ENCODE data around the gene CUX1. TPM values are rescaled to one million over a fixed set of nuclear protein-coding genes. Genes with fewer than 3 reads are reported as not detected.

The CUX1 gene
- total and polyA plus RNA-seq, 10 of the 15 experiments (the other 5 are each of a cell fraction or from before 2014, with no cell fraction given) = 6.1 to 48.6 (median 25.9) TPM

DNA sequence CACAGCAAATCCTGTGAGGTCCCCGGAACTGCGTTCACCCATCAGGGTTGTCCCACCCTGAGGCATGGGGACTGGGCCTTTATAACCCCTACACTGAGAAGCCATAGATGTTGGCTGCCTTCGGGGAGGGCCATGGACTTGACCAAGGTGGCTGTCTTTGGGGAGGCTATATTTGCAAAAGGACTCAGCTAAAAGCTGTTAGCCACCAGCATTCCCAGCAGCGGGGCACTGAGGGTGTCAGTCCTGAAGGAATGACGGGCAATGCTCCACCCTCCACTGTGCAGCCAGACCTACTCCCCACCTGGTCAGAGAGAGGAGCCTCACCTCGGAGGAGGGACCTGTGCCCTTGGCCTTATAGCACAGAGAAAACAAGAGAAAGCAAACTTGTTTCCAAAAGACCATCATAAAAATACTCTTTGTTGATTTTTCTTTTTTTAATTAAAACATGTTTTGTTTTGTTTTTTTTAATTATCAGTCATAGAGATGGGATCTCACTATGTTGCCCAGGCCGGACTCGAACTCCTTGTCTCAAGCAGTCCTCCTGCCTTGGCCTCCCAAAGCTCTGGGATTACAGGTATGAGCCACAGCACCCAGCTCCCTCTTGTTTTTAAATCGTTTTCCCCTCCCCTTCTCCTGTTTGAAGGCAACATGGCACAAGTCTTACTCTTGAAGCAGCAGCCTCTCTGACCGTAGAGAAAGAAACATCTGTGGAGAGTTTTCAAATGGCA lies 26.7 kb upstream of the CUX1 start:
- FAIRE-seq = no peak
- no peak overlapping the region for H3K27ac ChIP-seq (ENCODE audit: control insufficient read depth, insufficient read depth)
- ATAC-seq = no peak
- H3K9ac ChIP-seq (ENCODE audit: control insufficient read depth, insufficient read depth, low read length) = no peak overlapping the region
- no peak for DNase-seq (ENCODE audit: low read depth, low spot score)
- no peak overlapping the region for H2AFZ ChIP-seq (ENCODE audit: control insufficient read depth, low read depth, low read length)
- H3K79me2 ChIP-seq (ENCODE audit: control insufficient read depth, insufficient read depth, low read length) = no peaks in the 10 kb centered on the region
- CTCF ChIA-PET = interaction anchor here (0.7 to 1.0 kb wide), 4 partner anchors 44 to 356 kb away, joined by 3 to 6 read pairs (median 4); no protein-coding TSS in a partner anchor
- WGBS (ENCODE audit: insufficient coverage, insufficient replicate concordance, low lambda C conversion rate, missing lambda C conversion rate) = 55% methylated on average over 10 of the region's 10 CpGs
- no TSS peak for BruUV-seq (replicated peaks)
- RAD21 ChIA-PET (ENCODE audit: unreplicated experiment) = interaction anchor here (0.6 kb wide), 1 partner anchor 47 kb away, joined by 3 read pairs; no protein-coding TSS in a partner anchor
- H3K36me3 ChIP-seq (ENCODE audit: control insufficient read depth in 2 of 2, insufficient read depth in 2 of 2, low read length in 1 of 2) = no peaks in the 10 kb centered on the region
- no peaks in the 10 kb centered on the region for H4K20me1 ChIP-seq (ENCODE audit: control insufficient read depth, insufficient read depth)
- no peaks in the 10 kb centered on the region; the same call in 1 of the 3 replicates for H3K9me3 ChIP-seq (replicated peaks; ENCODE audit: control insufficient read depth, insufficient read depth, low read length)
- no peaks in the 10 kb centered on the region for H3K27me3 ChIP-seq (replicated peaks in 1 of 2; ENCODE audit: control insufficient read depth in 2 of 2, insufficient read depth in 2 of 2, low read length in 1 of 2)
- SMC1A ChIA-PET (ENCODE audit: uncharacterized antibody, unreplicated experiment) = interaction anchor here (1.1 kb wide), 1 partner anchor 481 kb away, joined by 3 read pairs; no protein-coding TSS in a partner anchor
- no peak overlapping the region for H3K4me2 ChIP-seq (ENCODE audit: control insufficient read depth, insufficient read depth)
- intact Hi-C loops (cut with micrococcal nuclease; ENCODE audit: unreplicated experiment) = no loop called here
- H3K4me3 ChIP-seq = no peak overlapping the region
- POLR2A ChIA-PET = no interaction called here
- in situ Hi-C loops (cut with MboI) = no loop called here
- H3K4me1 ChIP-seq (ENCODE audit: control insufficient read depth, insufficient read depth, low read length) = no peaks in the 10 kb centered on the region
- TF ChIP-seq JUND (IDR thresholded peaks at IDR 0.05; ENCODE audit: low read depth, low read length) (no peak), POU2F2 (IDR thresholded peaks at IDR 0.05; ENCODE audit: borderline replicate concordance, low read depth, low read length) (no peak), SUPT20H (IDR thresholded peaks at IDR 0.05; ENCODE audit: borderline replicate concordance, control insufficient read depth, low read depth, low read length) (no peak), TCF12 (IDR thresholded peaks at IDR 0.05; ENCODE audit: low read depth, low read length) (no peak), ATF7 (IDR thresholded peaks at IDR 0.05; ENCODE audit: low read depth) (no peak)
- TF ChIP-seq, protein P1, sequence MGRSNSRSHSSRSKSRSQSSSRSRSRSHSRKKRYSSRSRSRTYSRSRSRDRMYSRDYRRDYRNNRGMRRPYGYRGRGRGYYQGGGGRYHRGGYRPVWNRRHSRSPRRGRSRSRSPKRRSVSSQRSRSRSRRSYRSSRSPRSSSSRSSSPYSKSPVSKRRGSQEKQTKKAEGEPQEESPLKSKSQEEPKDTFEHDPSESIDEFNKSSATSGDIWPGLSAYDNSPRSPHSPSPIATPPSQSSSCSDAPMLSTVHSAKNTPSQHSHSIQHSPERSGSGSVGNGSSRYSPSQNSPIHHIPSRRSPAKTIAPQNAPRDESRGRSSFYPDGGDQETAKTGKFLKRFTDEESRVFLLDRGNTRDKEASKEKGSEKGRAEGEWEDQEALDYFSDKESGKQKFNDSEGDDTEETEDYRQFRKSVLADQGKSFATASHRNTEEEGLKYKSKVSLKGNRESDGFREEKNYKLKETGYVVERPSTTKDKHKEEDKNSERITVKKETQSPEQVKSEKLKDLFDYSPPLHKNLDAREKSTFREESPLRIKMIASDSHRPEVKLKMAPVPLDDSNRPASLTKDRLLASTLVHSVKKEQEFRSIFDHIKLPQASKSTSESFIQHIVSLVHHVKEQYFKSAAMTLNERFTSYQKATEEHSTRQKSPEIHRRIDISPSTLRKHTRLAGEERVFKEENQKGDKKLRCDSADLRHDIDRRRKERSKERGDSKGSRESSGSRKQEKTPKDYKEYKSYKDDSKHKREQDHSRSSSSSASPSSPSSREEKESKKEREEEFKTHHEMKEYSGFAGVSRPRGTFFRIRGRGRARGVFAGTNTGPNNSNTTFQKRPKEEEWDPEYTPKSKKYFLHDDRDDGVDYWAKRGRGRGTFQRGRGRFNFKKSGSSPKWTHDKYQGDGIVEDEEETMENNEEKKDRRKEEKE (IDR thresholded peaks at IDR 0.05) = no peak
- TF ChIP-seq, protein P2, sequence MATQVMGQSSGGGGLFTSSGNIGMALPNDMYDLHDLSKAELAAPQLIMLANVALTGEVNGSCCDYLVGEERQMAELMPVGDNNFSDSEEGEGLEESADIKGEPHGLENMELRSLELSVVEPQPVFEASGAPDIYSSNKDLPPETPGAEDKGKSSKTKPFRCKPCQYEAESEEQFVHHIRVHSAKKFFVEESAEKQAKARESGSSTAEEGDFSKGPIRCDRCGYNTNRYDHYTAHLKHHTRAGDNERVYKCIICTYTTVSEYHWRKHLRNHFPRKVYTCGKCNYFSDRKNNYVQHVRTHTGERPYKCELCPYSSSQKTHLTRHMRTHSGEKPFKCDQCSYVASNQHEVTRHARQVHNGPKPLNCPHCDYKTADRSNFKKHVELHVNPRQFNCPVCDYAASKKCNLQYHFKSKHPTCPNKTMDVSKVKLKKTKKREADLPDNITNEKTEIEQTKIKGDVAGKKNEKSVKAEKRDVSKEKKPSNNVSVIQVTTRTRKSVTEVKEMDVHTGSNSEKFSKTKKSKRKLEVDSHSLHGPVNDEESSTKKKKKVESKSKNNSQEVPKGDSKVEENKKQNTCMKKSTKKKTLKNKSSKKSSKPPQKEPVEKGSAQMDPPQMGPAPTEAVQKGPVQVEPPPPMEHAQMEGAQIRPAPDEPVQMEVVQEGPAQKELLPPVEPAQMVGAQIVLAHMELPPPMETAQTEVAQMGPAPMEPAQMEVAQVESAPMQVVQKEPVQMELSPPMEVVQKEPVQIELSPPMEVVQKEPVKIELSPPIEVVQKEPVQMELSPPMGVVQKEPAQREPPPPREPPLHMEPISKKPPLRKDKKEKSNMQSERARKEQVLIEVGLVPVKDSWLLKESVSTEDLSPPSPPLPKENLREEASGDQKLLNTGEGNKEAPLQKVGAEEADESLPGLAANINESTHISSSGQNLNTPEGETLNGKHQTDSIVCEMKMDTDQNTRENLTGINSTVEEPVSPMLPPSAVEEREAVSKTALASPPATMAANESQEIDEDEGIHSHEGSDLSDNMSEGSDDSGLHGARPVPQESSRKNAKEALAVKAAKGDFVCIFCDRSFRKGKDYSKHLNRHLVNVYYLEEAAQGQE (IDR thresholded peaks at IDR 0.05; ENCODE audit: low read depth, low read length) = no peak
- TF ChIP-seq, protein P3, sequence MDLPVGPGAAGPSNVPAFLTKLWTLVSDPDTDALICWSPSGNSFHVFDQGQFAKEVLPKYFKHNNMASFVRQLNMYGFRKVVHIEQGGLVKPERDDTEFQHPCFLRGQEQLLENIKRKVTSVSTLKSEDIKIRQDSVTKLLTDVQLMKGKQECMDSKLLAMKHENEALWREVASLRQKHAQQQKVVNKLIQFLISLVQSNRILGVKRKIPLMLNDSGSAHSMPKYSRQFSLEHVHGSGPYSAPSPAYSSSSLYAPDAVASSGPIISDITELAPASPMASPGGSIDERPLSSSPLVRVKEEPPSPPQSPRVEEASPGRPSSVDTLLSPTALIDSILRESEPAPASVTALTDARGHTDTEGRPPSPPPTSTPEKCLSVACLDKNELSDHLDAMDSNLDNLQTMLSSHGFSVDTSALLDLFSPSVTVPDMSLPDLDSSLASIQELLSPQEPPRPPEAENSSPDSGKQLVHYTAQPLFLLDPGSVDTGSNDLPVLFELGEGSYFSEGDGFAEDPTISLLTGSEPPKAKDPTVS (IDR thresholded peaks at IDR 0.05; ENCODE audit: low read depth, low read length) = no peak
- TF ChIP-seq, protein P4, sequence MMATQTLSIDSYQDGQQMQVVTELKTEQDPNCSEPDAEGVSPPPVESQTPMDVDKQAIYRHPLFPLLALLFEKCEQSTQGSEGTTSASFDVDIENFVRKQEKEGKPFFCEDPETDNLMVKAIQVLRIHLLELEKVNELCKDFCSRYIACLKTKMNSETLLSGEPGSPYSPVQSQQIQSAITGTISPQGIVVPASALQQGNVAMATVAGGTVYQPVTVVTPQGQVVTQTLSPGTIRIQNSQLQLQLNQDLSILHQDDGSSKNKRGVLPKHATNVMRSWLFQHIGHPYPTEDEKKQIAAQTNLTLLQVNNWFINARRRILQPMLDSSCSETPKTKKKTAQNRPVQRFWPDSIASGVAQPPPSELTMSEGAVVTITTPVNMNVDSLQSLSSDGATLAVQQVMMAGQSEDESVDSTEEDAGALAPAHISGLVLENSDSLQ (IDR thresholded peaks at IDR 0.05) = no peak
- TF ChIP-seq, protein P5, sequence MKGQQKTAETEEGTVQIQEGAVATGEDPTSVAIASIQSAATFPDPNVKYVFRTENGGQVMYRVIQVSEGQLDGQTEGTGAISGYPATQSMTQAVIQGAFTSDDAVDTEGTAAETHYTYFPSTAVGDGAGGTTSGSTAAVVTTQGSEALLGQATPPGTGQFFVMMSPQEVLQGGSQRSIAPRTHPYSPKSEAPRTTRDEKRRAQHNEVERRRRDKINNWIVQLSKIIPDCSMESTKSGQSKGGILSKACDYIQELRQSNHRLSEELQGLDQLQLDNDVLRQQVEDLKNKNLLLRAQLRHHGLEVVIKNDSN (IDR thresholded peaks at IDR 0.05; ENCODE audit: borderline replicate concordance, extremely low read length, insufficient read depth, low read depth, low read length) = no peak
